HG03196 (cell line): ENCODE results near the gene EID1.
"Not testable (repeated sequence)": the region's sequence is repeated elsewhere in the genome, so short reads cannot be mapped to it uniquely, and the experiment has no call there.

Experiments
- ATAC-seq: cut with Tn5 transposase; IDR thresholded peaks from one replicate; pipeline ENCODE4 v1.9.1; 2021; ENCODE audit not compliant: unreplicated experiment

The EID1 gene

DNA sequence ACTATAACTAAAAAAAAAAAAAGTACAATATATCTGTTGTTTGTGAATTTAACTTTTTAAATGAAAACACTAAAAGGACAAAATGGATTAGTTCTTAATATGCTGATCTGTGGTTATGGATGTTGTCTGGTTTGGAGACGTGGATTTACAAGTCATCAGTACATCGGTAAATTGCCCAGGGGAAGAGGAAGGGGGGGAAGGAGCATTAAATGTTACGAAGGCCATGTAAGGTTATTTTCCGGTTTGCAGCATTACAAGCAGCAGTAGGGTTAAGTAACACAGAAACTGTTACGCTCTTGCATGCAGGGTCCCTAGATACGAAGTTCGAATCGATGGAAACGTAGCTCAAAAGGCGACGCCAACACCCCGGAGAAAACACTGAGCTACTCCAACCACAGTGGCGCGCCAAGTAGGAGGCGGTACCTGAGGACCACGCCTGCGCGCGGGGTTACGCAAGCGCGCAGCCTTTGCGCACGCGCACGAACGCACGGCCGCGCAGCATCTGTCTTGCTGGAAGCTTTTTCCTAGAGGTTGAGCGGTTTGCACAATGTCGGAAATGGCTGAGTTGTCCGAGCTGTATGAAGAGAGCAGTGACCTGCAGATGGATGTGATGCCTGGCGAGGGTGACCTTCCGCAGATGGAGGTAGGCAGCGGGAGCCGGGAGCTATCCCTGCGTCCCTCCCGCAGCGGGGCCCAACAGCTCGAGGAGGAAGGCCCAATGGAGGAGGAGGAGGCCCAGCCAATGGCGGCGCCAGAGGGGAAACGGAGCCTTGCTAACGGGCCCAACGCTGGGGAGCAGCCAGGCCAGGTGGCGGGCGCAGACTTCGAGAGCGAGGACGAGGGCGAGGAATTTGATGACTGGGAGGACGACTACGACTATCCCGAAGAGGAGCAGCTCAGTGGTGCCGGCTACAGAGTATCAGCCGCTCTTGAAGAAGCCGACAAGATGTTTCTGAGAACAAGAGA, at the start of gene EID1:
EID1 (plus strand) TSS at position 505 of the 966 bp plus-strand sequence; CDS start at position 548, 43 bp downstream.
- ATAC-seq = peak; percentile 94

DNA sequence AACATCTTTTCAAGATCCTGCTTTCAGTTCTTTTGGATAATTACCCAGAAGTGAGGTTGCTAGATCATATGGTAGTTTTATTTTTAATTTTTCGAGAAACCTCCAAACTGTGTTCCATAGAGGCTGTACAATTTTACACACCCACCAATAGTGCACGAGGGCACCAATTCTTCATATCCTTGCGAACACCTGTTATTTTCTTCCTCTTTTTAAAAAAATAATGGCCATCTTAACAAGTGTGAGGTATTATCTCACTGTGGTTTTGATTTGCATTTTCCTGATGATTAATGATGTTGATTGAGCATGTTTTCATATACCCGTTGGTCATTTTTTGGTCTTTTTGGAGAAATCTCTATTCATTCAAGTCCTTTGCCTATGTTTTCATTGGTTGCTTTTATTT, 49.5 kb upstream of the EID1 start:
- no peak for ATAC-seq

- ATAC-seq = no peak
These were observed 49.0 kb upstream of the EID1 start for GRCh38 chr15:48828906-48829305.

GRCh38 chr15:48832648-48833047, 45.3 kb upstream of the EID1 start:
- no peak for ATAC-seq

DNA sequence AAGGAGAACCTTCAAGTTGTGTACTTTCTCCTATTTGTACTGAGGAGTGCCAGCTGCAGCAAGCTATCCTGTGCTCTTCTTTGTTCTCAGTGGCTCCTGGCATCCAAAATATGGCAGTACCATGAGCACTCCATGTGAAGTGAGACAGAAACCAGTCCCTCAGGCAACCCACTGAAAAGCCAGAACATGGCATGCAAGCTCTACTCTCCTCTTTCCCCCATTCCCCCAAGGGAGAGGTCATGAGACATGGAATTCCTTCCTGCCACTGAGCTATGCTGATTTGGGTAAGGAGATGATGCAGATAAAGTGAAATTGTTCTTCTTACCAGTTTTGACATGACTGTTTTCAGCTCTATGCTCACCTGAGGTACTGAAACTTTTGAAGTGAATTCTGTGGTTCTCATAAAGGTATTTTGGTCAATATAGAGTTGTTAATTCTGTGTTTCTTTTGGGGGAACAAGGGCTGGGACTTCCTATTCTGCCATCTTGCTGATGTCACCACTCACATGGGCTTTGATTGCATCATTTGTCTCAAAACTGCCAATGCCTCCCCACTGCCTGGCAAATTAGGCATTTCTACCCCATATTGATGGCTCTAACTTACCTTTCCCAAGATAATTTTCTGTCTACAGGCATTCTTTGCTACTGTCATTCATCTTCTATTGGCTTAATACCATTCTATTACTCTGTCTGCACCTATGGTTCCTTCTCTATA, 44.3 kb upstream of the EID1 start:
- no peak for ATAC-seq

- ATAC-seq = no peak
These were observed 43.2 kb upstream of the EID1 start for GRCh38 chr15:48834756-48835155.

DNA sequence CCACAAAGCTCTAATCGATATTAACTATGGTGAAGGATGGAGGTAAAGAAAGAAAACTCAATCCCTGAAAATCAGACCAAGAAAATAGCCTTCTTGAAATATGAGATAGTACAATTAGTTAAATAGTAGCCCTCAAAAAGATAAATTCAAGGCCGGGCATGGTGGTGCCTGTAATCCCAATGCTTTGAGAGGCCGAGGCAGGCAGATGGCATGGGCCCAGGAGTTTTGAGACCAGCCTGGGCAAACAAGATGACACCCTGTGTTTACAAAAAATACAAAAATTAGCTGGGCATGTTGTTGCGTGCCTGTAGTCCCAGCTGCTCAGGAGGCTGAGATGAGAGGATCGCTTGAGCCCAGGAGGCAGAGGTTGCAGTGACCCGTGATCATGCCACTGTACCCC, 35.4 kb upstream of the EID1 start:
- no peak for ATAC-seq

GRCh38 chr15:48845123-48845522, 32.8 kb upstream of the EID1 start:
- ATAC-seq = no peak

- ATAC-seq = no peak
These were observed 27.3 kb upstream of the EID1 start for GRCh38 chr15:48850648-48851047.

DNA sequence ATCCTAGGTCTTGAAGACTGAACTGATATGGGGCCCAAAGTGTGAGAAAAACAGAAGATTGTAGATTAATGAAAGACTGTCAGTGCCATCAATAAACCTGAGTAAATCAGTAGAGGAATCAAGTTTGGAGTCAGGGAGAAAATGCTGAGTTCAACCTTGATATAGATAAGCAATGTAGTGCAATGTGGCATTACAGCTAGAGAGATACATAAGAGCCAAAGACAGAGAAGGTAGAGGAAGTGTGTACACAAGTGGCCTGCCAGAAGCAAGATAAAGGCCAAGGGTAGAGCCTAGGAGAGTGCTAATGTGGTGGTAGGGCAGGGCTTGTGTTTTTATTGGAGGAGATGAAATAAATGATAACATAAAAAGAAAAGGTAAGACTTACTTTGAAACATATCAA, 26.0 kb upstream of the EID1 start:
- ATAC-seq = no peak

GRCh38 chr15:48854434-48854833, 23.5 kb upstream of the EID1 start:
- not testable (repeated sequence) for ATAC-seq

- ATAC-seq = no peak
These were observed 22.2 kb upstream of the EID1 start for GRCh38 chr15:48855501-48856440.

- no peak for ATAC-seq
These were observed 21.0 kb upstream of the EID1 start for GRCh38 chr15:48856942-48857341.

DNA sequence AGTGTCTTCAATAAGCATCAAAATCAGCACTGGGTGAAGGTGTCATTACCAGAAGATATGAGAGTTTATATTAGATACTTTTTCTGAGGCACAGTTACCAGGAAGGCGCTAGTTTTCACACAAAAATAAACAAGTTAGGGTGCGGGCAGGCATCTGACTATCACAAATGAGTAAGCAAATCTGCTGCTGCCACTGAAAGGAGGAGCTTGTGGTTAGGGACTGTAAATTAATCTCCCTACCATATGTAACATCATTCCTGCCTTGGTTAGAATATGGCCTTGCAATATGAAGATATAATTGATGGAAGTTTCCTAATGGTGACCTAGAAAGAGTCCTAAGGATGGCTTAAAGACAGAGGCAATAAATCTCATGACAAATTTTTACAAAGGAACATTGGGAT, 19.5 kb upstream of the EID1 start:
- no peak for ATAC-seq

- no peak for ATAC-seq
These were observed 18.5 kb upstream of the EID1 start for GRCh38 chr15:48859426-48859825.

- ATAC-seq = no peak
These were observed 16.0 kb upstream of the EID1 start for GRCh38 chr15:48861813-48862431.

- ATAC-seq = no peak
These were observed 15.2 kb upstream of the EID1 start for GRCh38 chr15:48862705-48863104.

DNA sequence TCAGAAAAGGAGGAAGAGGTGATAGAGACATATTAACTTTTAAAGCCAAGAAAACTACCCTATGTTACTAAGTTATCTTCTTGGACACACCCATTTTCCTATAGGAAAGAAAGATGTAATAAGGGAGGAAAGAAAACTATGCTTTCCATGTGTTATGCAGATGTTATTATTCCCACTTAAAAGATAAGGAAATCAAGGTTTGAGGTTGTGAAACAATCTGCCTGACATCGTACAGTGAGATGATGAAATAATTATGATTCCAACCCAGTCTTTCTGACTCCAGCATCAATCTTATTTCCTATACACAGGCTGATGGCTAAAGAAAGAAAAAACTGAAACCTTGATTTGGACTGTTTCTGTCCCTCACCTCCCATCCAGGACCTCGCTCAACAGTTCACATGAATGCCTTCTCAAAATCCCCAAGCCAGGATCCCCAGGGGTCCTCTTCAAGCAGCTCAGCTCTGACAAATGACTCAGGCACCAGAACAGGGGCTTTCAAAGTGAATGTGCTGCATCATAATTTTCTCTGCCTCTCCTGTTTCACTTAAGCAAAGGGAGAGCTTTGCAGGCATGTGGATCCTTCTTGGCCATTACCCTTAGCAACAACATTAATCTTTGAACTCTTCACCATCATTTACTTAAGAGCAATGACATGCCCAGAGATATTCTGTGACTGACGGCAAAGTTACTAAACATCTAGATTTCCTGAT, 12.4 kb upstream of the EID1 start:
- no peak for ATAC-seq

- ATAC-seq = no peak
These were observed 11.8 kb upstream of the EID1 start for GRCh38 chr15:48866141-48866563.

GRCh38 chr15:48868023-48868422, 9.9 kb upstream of the EID1 start:
- ATAC-seq = no peak
